ENCODE results near the gene KRT40. TPM values are rescaled to one million over a fixed set of nuclear protein-coding genes. Genes with fewer than 3 reads are reported as not detected.

The KRT40 gene
- total RNA-seq, 1 donor from 2014 or later, result not detected

Other genes starting within 250 kb of the KRT40 start
- gene KRT25, start 229.0 kb downstream of the KRT40 start, total RNA-seq, result 0.17 TPM in 1 of 2 replicates, not detected in the other
- gene KRT26, start 212.1 kb downstream of the KRT40 start, total RNA-seq, result not detected in 2 replicates
- not detected in 2 replicates for gene KRT27, start 201.8 kb downstream of the KRT40 start, total RNA-seq
- not detected in 2 replicates for gene KRT28, start 184.4 kb downstream of the KRT40 start, total RNA-seq
- 10.8 and 22.6 TPM in 2 replicates for gene KRT10, start 161.7 kb downstream of the KRT40 start, total RNA-seq
- gene KRT12, start 117.1 kb downstream of the KRT40 start, total RNA-seq, result not detected in 2 replicates
- gene KRT20, start 99.1 kb downstream of the KRT40 start, total RNA-seq, result not detected in 2 replicates
- gene KRT23, start 46.7 kb downstream of the KRT40 start, total RNA-seq, result 13.4 and 17.1 TPM in 2 replicates
- not detected in 2 replicates for gene KRT39, start 17.4 kb downstream of the KRT40 start, total RNA-seq
- gene KRTAP3-3, start 9.8 kb upstream of the KRT40 start, total RNA-seq, result not detected in 2 replicates
- not detected in 2 replicates for gene KRTAP3-2, start 15.6 kb upstream of the KRT40 start, total RNA-seq
- gene KRTAP3-1, start 24.8 kb upstream of the KRT40 start, total RNA-seq, result not detected in 2 replicates
- gene KRTAP1-5, start 42.9 kb upstream of the KRT40 start, total RNA-seq, result not detected in 2 replicates
- gene KRTAP1-4, start 45.9 kb upstream of the KRT40 start, total RNA-seq, result not detected in 2 replicates
- gene KRTAP1-3, start 50.5 kb upstream of the KRT40 start, total RNA-seq, result not detected in 2 replicates
- not detected in 2 replicates for gene KRTAP1-1, start 57.1 kb upstream of the KRT40 start, total RNA-seq
- not detected in 2 replicates for gene KRTAP2-1, start 63.0 kb upstream of the KRT40 start, total RNA-seq
- not detected in 2 replicates for gene KRTAP2-2, start 70.9 kb upstream of the KRT40 start, total RNA-seq
- 11.6 and 26.7 TPM in 2 replicates for gene KRTAP2-3, start 75.8 kb upstream of the KRT40 start, total RNA-seq
- not detected in 2 replicates for gene KRTAP2-4, start 81.6 kb upstream of the KRT40 start, total RNA-seq
- not detected in 2 replicates for gene KRTAP4-7, start 99.8 kb upstream of the KRT40 start, total RNA-seq
- gene KRTAP4-8, start 113.8 kb upstream of the KRT40 start, total RNA-seq, result not detected in 2 replicates
- not detected in 2 replicates for gene KRTAP4-16, start 117.9 kb upstream of the KRT40 start, total RNA-seq
- gene KRTAP4-9, start 121.1 kb upstream of the KRT40 start, total RNA-seq, result 0.58 TPM in 1 of 2 replicates, not detected in the other
- not detected in 2 replicates for gene KRTAP4-11, start 134.0 kb upstream of the KRT40 start, total RNA-seq
- not detected in 2 replicates for gene KRTAP4-12, start 139.9 kb upstream of the KRT40 start, total RNA-seq
- not detected in 2 replicates for gene KRTAP4-6, start 156.2 kb upstream of the KRT40 start, total RNA-seq
- gene KRTAP4-5, start 165.5 kb upstream of the KRT40 start, total RNA-seq, result not detected in 2 replicates
- not detected in 2 replicates for gene KRTAP4-4, start 176.4 kb upstream of the KRT40 start, total RNA-seq
- gene KRTAP4-3, start 183.9 kb upstream of the KRT40 start, total RNA-seq, result not detected in 2 replicates
- gene KRTAP4-2, start 193.9 kb upstream of the KRT40 start, total RNA-seq, result not detected in 2 replicates
- gene KRTAP4-1, start 200.6 kb upstream of the KRT40 start, total RNA-seq, result not detected in 2 replicates
- gene KRTAP9-1, start 205.6 kb upstream of the KRT40 start, total RNA-seq, result not detected in 2 replicates
- not detected in 2 replicates for gene KRTAP9-2, start 242.3 kb upstream of the KRT40 start, total RNA-seq
- not detected in 2 replicates for gene KRTAP9-3, start 248.1 kb upstream of the KRT40 start, total RNA-seq